Measurements from ENCODE around the gene EHBP1.

Gene EHBP1

DNA sequence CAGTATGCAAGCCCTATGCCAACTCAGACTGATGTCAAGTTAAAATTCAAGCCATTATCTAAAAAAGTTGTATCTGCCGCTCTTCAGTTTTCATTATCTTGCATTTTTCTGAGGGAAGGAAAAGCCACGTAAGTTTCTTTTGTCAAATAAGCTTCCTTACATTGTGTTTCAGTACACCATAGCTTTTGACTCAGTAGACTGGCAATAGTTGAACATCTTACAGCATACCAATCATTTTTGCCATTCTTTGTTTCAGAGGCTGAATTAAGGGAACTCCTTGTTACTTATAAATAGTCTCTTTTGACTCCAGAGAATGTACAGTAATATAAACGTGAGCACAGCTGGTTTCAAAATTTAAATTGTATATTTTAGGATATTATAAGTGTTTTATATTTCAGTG lies 120.6 kb downstream of the EHBP1 start:
- DNase-seq, result no peak

DNA sequence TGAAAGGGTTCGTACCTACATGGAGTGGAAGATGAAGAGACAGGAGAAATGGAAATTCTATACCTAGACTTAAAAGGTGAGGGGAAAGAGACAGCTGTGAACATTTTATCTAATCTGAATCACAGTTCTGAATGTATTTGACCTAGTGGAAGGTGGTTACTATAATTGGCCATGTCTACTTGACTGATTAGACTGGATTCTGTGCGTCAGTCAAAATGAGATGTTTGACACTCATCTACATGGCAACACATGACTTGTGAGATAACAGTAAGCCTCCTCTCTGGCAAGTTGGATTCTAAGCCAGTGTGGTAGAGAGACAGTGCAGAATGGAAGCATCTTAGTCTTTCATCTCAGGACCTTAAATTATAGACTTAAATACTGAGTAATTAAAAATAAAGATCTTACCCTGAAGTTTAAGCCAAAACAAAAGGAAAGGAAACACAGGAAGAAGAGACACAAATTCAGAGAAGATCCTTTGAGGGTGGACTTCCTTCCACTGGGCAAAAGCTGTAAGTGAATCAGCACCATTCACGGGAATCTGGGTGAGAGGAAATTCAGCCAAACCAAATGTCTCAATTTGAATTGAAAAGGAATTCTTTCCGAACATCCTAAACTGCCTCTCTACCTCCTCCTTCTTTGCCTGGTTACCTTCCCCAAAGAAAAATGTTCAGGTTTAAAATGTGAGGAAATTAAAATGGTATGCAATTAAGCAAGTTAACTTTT lies 121.6 kb downstream of the EHBP1 start:
- DNase-seq, result no peak

DNA sequence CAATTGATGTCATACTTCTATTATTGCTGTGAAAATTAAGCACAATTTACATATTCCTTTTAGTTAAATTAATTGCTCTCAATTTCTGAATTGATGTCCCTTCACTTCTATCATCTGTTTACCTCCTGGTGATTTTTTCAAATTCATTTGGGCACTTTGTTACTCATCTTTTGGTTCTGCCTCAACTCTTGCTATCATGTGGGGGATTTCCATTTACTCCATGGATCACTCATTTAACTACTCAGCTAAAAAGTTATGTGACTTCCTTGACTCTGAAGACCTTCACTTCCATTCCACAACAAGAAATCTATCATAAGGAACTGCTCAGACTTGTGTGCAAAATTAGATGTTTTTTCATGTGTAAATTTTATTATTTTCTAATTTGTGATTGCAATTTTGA lies 126.2 kb downstream of the EHBP1 start:
- no peak for DNase-seq

DNA sequence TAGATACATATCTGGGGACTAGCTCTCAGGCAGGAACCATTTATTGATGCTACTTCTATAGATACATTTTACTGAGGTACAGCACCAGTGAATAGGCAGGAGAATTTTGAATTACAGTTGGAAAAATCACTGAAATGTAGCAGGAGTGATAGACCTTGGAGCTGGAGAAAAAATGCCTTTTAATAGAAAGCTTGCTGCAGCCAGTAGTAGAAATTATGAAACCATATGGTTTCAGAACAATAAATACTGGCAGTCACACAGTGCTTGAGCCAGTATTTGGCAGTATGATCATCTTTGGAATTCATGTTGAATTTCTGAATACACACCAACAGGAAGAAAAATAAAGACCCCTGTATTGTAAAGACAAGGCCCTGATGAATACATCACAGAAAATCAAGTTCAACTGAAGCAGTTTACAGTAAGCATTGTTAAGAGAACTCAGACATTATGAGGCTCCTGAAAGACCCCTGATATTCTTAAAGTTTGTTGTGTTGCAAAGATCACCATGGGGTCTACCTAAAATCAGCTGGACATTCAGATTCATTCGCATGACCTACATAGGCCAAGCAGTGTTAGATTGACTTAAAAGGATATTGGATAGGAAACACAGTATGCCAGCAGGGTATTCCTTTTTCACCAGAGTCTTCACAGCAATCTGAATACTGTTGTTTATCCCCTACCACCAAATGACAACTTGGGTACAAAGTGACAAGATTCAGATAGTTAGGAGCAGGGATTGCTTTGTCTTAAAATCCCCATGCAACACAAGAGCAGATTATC lies 139.0 kb downstream of the EHBP1 start:
- DNase-seq, result no peak

DNA sequence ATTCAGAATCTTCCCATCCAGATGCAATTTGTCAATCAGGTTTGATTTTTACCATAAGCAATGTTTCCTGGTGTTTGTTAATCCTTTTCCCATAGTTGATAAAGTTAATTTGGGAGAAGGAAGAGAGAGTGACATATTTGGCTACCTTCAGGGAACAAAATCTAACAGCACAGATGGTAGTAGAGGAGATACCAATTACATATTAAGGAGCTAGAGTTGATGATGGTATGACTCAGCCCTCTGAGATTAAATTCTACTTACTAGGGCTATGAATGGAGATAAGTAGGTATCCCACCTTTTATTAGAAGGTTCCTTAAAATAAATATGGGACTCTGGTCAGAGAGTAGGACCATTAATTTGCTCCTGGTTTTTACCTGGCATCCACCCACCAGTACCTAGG lies 139.7 kb downstream of the EHBP1 start:
- DNase-seq, result no peak

- DNase-seq, result no peak
Measured at GRCh38 chr2:62852254-62852653, 146.7 kb downstream of the EHBP1 start.

DNA sequence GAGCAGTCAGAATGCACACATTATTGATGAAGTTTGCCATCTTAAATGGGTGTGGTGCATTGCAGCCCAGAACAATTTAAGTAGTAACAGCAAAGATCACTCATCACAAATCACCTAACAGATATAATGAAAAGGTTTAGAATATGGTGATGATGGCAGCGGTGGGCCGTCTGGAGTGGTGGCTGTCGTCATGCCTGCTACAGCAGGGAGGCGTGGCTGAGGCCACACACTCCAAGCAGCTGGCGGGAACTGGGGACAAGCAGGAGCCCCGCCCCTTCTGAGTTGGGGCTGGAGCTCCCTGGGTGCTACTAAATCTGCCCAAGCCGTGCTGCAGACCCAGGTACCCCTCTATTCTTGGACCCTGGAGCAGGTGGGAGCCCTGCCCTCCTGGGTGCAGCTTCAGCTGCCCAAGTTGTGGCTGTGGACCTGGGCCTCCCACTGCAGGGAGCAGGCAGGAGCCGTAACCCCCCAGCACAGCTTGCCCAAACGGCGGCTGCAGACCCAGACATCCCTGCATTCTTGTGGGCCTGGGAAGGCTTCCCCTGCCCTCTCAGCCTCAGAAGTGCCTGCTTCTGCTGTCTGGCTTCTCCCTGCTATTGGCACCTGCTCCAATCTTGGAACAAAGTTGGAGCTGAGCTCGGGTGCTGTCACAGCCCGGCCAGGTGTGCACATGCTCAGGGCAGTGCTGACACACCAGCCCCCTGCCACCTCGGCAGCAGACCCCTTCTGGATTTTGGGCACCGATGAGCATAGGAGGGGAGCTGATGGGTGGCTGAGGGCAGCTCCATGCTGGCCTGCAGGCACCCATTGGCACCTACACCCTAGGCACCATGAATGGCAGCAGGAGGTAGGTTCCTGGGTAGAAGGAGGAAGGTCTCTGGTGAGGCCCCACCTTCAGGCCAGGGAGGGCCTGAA lies 149.3 kb downstream of the EHBP1 start:
- no peak for DNase-seq

DNA sequence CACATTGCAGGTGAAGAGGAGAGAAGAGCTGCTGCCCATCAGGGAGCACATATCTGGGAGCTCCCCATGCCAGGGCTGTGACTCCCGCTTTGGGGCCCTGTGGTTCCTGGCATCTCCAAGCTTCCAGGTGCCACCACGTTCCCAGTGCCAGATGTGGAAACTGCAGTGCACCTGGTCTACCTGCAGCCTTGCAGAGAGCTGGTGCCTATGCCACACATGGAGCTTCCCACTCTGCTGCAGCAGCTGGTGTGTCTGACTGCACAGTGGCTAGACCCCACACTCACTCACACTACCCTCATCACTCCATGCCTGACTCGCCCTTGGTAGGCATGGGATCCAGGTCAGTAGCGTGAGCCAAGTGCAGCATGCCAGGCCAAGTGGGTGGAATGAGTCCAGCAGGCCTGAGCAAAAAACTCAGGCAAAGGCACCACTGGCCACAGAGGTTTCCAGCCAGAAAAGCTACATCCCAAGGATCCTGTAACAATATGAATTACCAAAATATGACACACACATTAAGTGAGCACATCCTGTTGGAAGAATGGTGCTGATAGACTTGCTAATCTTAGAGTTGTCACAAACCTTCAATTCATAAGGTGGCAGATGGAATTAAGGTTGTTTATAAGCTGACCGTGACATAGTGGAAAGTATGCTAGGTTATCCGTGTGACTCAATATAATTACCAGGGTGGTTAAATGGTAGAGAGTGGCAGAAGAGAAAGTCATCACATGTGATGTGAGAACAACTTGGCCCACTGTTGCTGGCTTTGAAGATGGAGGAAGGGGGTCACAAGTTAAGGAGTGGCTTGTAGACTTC lies 150.9 kb downstream of the EHBP1 start:
- no peak for DNase-seq

- DNase-seq, result no peak
Measured at GRCh38 chr2:62857139-62857931, 151.8 kb downstream of the EHBP1 start.

GRCh38 chr2:62858231-62858832 lies 152.8 kb downstream of the EHBP1 start:
- DNase-seq, result no peak

DNA sequence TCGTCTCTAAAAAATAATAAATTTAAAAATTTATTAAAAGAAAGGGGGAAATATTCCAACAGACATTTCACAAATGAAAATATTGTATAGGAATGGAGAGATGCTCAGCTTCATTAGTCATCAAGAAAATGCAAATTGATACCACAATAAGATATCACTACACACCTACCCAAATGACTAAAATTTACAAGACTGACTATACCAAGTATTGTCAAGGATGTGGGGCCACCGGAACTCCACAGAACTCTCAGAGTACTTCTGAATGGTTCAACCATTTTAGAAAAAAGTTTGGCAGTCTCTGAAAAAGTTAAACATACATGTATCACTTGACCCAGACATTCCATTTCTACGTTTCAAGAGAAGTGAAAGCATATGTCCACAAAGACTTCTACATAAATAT lies 163.4 kb downstream of the EHBP1 start:
- DNase-seq, result no peak

DNA sequence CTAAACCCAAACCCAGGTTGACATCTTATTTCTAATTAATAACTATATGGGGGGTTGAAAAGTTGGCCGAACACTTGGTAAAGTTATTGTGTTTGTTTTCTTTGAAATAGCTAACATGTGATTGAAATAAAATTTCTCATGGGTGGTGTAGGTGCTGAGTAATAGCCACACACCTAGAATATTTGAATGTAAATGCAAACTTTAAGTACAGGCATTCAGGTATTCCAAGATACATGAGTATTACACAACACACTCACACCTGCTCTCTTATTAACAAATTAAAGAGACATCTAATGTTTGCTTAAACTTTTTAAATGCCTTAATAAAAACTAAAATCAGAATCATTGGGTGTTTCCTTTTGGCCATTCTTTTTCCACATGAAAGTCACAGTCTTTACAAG lies 165.5 kb downstream of the EHBP1 start:
- no peak for DNase-seq

- DNase-seq, result no peak
Measured at GRCh38 chr2:62871506-62871905, 166.0 kb downstream of the EHBP1 start.

DNA sequence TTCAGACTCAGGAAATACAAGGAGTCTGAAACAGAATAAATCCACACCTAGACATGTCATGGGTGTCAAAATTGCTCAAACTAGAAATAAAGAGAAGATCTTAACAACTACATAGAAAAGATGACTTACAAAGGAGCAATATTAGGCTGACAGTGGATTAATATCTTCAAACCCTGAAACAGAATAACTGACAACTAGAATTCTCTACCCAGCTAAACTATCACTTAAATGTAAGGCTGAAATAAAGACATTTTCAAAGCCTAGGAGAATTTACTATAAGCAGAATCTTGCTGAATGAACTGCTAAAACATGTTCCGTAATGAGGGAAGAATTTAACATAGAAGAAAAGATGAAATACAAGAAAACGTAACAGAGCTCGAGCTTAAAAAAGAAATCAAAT lies 168.1 kb downstream of the EHBP1 start:
- no peak for DNase-seq

- DNase-seq, result no peak
Measured at GRCh38 chr2:62874881-62875383, 169.4 kb downstream of the EHBP1 start.

GRCh38 chr2:62881162-62881795 lies 175.8 kb downstream of the EHBP1 start:
- no peak for DNase-seq

DNA sequence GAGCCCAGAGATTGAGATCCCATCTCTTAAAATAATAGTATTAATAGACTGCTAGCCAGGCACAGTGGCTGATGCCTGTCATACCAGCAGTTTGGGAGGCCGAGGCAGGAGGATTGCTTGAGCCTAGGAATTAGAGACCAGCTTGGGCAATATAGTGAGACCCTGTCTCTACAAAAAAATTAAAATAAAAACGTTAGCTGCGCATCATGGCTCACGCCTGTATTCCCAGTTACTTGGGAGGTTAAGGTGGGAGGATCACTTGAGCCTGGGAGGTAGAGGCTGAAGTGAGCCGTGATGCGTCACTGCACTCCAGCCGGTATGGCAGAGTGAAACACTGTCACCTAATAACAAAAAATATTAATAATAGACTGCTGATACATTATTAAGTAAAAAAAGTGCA lies 178.1 kb downstream of the EHBP1 start:
- no peak for DNase-seq

- DNase-seq, result no peak
Measured at GRCh38 chr2:62884086-62884485, 178.6 kb downstream of the EHBP1 start.

GRCh38 chr2:62884514-62884913 lies 179.0 kb downstream of the EHBP1 start:
- no peak for DNase-seq

GRCh38 chr2:62894966-62895631 lies 189.6 kb downstream of the EHBP1 start:
- no peak for DNase-seq
